BE2C (cell line): ENCODE results near the gene ACRV1.

ENCODE experiments used
- DNase-seq: peaks from one replicate; pipeline ENCODE4 v3.0.0-alpha.2; 2020
- H3K27me3 ChIP-seq: fragments of 250-450 bp; sonication (Bioruptor Pico); 2 replicates; pipeline ENCODE4 v1.5.1; 2020; ENCODE audit warnings: mild to moderate bottlenecking
- H3K36me3 ChIP-seq: fragments of 250-450 bp; sonication (Bioruptor Pico); 2 replicates; pipeline ENCODE4 v1.5.1; 2020; ENCODE audit warnings: mild to moderate bottlenecking
- H3K4me1 ChIP-seq: fragments of 250-450 bp; sonication (Bioruptor Pico); 2 replicates; pipeline ENCODE4 v1.5.1; 2020
- H3K4me3 ChIP-seq: 2 replicates; pipeline ENCODE4 v1.5.1; 2011; ENCODE audit warnings: low read depth, low read length
- H3K9me3 ChIP-seq: fragments of 250-450 bp; sonication (Bioruptor Pico); 2 replicates; pipeline ENCODE4 v1.5.1; 2020
- CTCF ChIP-seq: IDR thresholded peaks from 2 replicates; pipeline ENCODE4 v1.5.1; 2012; ENCODE audit warnings: mild to moderate bottlenecking, low read depth, low read length

The ACRV1 gene

GRCh38 chr11:125701018-125701610, 20.5 kb upstream of the ACRV1 start:
- no peak for DNase-seq
- H3K36me3 ChIP-seq = no peaks in the 10 kb centered on the region
- no peaks in the 10 kb centered on the region for H3K4me1 ChIP-seq
- TF ChIP-seq CTCF = 0 out of 2 replicates have a peak, but pooled peaks have one; percentile 2
- H3K4me3 ChIP-seq = no peak overlapping the region
- peaks cover 6% of the 10 kb centered on the region; the same call in 1 of the 2 replicates for H3K27me3 ChIP-seq
- H3K9me3 ChIP-seq = 0 out of 2 replicates have a peak, but pooled peaks cover 4% of the 10 kb centered on the region

DNA sequence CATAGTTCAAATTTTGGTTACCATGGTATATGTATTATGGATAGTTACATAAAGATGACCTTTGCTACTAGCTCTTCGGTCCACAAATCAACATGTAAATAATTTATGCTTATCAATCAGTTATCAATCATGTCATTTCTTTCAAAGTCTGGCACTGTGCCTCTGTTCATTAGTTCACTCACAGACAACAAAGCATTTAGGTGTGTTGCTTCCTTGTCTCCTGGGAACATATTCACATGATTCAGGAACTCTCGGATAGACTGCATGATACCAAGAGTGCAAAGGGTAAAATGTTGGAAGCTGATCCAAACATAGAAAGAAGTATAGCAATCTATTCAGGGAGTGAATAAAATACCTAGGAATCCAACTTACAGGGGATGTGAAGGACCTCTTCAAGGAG, 14.3 kb upstream of the ACRV1 start:
- H3K4me1 ChIP-seq = no peaks in the 10 kb centered on the region
- no peaks in the 10 kb centered on the region for H3K27me3 ChIP-seq
- no peak for TF ChIP-seq CTCF

DNA sequence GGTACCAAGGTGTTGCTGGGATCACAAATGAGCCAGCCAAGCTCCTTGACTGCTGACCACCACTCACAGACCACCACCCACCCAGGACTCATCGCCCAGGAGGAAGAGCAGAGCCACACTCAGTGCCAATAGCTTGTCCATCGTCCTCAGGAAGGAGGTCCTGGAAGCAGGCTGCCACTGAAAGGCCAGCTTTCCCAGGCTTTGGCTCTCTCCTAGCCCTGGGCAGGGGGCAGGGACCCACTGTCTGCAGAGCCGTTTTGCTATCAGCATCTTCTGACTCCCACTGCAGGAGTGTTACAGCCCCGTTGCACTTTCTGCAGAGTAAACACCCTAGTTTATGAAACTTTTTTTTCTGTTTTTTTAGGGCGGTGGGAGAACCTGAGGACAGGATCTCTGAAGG, 12.2 kb upstream of the ACRV1 start:
- Histone ChIP-seq H3K4me3 (no peak overlapping the region), H3K27me3 (no peaks in the 10 kb centered on the region), H3K9me3 (no peaks in the 10 kb centered on the region), H3K4me1 (no peaks in the 10 kb centered on the region), H3K36me3 (no peaks in the 10 kb centered on the region)
- no peak for TF ChIP-seq CTCF
- DNase-seq = no peak

More for the DNA sequence above, 14.3 kb upstream of the ACRV1 start:
- DNase-seq = no peak
- no peaks in the 10 kb centered on the region for H3K36me3 ChIP-seq
- H3K4me3 ChIP-seq = no peak overlapping the region
- H3K9me3 ChIP-seq = no peaks in the 10 kb centered on the region

- Histone ChIP-seq H3K9me3 (no peaks in the 10 kb centered on the region), H3K4me3 (no peak overlapping the region), H3K36me3 (no peaks in the 10 kb centered on the region), H3K4me1 (no peaks in the 10 kb centered on the region), H3K27me3 (no peaks in the 10 kb centered on the region)
- TF ChIP-seq CTCF = no peak
- no peak for DNase-seq
Measured at GRCh38 chr11:125690006-125690405, 9.4 kb upstream of the ACRV1 start.

DNA sequence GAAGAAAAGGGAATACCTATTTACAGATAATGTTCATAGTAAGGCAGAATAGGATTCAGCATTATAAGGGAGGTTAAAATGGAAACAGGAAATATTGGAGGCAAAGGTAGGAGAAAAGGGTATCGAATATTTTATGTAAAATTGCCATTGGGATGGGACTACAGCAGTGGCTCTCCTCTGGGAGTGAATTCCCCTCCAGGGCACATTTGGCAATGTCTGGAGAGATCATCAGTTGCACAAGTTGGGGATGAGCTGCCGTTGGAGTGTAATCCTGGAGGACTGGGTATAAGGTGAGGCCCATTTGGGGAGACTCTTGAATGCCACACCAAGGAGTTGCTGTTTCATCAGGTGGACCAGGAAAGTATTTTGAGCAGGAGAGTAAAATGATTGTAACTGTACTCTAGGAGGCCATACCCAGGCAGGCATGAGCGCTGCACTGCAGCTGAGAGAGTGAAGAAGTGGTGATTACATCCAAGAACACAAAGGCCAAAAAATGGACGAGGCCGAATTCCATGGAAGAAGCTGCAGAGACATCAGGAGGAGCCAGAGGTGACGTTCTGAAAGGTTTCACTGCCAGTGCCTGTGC, 8.7 kb upstream of the ACRV1 start:
- no peak overlapping the region for H3K4me3 ChIP-seq
- H3K27me3 ChIP-seq = no peaks in the 10 kb centered on the region
- no peak for DNase-seq
- no peaks in the 10 kb centered on the region for H3K9me3 ChIP-seq
- H3K36me3 ChIP-seq = no peaks in the 10 kb centered on the region
- no peaks in the 10 kb centered on the region for H3K4me1 ChIP-seq
- no peak for TF ChIP-seq CTCF

DNA sequence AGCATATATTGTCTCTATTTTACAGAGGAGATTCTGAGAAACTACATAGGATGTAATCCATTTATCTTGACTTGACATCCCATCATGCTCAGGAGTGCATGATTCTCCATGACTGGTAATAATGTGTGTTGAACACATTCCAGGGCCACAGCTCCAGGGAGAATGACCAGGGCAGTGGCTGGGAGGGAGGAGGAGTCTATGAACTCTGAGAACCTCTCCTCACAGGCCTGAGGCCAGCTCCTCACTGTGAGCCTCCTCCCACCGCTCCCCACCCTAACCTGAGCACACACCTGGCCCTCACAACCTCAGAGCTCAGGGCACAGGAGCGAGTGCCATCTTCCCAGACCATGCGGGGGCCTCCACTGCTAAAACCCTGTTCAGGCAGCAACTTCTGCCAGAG, 8.0 kb upstream of the ACRV1 start:
- H3K27me3 ChIP-seq = no peaks in the 10 kb centered on the region
- no peaks in the 10 kb centered on the region for H3K9me3 ChIP-seq
- DNase-seq = no peak
- no peaks in the 10 kb centered on the region for H3K36me3 ChIP-seq
- no peak overlapping the region for H3K4me3 ChIP-seq
- TF ChIP-seq CTCF = no peak
- no peaks in the 10 kb centered on the region for H3K4me1 ChIP-seq
